ENCODE measurements around the gene HECTD4. TPM values are rescaled to one million over a fixed set of nuclear protein-coding genes. Genes with fewer than 3 reads are reported as not detected.

HECTD4 gene
- total RNA-seq, 1 donor = 37.1 TPM

DNA sequence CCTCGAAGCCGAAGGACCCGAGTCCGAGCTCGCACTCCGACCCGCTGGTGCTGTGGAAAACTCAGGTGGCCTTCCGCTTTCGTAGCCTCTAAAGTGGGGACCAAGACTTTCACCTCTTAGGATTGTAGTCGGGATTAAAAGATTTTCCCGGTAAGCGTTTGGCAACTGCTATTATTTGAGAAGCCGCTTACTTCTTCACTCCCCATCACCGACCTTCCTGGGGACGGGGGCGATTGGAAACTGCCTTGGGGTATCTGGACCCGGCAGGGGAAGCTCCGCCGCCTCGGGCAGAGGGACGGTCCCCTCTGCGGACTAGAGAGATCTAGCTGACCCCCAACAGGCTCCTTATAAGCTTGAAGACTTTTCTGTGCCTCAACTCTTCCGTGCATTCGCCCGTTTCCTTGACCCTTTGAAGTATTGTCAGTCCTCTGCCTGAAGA is 256.2 kb downstream of the HECTD4 start:
- H3K4me3 ChIP-seq (ENCODE audit: low read depth, low read length) = peak overlapping the region; percentile 98
- DNase-seq (ENCODE audit: low read depth) = no peak
- TF ChIP-seq, protein P1, sequence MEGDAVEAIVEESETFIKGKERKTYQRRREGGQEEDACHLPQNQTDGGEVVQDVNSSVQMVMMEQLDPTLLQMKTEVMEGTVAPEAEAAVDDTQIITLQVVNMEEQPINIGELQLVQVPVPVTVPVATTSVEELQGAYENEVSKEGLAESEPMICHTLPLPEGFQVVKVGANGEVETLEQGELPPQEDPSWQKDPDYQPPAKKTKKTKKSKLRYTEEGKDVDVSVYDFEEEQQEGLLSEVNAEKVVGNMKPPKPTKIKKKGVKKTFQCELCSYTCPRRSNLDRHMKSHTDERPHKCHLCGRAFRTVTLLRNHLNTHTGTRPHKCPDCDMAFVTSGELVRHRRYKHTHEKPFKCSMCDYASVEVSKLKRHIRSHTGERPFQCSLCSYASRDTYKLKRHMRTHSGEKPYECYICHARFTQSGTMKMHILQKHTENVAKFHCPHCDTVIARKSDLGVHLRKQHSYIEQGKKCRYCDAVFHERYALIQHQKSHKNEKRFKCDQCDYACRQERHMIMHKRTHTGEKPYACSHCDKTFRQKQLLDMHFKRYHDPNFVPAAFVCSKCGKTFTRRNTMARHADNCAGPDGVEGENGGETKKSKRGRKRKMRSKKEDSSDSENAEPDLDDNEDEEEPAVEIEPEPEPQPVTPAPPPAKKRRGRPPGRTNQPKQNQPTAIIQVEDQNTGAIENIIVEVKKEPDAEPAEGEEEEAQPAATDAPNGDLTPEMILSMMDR (IDR thresholded peaks at IDR 0.05; ENCODE audit: insufficient read depth, low read depth, low read length) = no peak

DNA sequence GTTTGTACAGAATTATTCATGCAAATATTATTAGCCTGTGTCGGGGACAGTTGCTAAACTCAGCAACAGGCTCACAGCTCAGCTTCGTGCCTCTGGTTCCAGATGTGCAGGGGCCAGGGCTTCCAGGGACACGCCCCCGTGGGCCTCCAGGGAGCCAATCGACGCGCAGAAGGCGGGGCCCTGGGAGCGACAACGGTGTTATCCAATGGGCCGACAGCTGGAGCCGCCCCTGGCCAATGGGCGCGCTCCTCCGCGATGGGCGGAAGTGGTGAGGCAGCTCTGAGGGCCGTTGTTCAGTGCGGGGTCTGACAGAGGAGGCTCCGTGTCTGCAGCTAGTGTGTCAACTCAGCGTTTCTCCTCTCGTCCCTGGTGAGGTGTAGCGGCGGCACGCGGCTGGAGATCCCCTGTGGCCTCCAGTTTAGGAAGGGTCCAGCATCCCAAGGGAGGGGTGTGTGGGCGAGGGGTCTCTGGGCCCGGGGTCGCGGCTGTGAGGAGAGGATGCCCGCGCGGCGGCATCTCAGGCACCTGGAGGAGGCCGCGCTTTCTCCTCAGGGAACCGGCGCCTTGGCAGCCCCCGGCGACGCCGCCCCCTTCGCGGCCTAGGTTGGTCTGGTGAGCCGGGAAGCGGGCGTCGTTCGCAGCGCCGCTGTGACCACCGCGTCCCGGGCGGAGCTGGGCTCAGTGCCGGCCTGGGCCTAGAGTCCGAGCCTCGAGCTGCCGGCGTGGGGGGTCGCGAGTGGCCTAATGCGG is 256.8 kb downstream of the HECTD4 start, which contains the start of gene TRAFD1:
Gene TRAFD1 (plus strand): TSS at position 311 of the 750 bp plus-strand sequence. CDS start 4,963 bp downstream, outside the sequence.
- TF ChIP-seq, protein P1 (IDR thresholded peaks at IDR 0.05; ENCODE audit: insufficient read depth, low read depth, low read length) = no peak
- H3K4me3 ChIP-seq (ENCODE audit: low read depth, low read length) = peak within 1 kb of the TSS; percentile 98
- DNase-seq (ENCODE audit: low read depth) = peak; percentile 98

DNA sequence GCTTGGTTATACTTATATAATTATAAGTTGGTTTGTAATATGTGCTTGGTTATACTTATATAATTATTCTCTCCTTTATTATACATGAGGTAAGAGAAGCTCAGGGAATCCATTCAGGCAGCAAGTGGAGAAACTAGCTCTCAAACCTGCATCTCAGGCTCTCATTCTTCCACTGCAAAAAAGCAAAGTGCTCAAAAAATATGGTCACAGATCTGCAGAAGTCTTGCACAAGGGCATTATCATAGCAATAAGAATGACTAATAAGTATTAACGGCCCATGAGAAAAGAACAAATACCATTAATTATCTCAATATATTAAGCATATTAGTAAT is 257.3 kb downstream of the HECTD4 start:
- H3K4me3 ChIP-seq (ENCODE audit: low read depth, low read length) = no peak overlapping the region
- no peak for DNase-seq (ENCODE audit: low read depth)
- TF ChIP-seq, protein P1 (IDR thresholded peaks at IDR 0.05; ENCODE audit: insufficient read depth, low read depth, low read length) = no peak

DNA sequence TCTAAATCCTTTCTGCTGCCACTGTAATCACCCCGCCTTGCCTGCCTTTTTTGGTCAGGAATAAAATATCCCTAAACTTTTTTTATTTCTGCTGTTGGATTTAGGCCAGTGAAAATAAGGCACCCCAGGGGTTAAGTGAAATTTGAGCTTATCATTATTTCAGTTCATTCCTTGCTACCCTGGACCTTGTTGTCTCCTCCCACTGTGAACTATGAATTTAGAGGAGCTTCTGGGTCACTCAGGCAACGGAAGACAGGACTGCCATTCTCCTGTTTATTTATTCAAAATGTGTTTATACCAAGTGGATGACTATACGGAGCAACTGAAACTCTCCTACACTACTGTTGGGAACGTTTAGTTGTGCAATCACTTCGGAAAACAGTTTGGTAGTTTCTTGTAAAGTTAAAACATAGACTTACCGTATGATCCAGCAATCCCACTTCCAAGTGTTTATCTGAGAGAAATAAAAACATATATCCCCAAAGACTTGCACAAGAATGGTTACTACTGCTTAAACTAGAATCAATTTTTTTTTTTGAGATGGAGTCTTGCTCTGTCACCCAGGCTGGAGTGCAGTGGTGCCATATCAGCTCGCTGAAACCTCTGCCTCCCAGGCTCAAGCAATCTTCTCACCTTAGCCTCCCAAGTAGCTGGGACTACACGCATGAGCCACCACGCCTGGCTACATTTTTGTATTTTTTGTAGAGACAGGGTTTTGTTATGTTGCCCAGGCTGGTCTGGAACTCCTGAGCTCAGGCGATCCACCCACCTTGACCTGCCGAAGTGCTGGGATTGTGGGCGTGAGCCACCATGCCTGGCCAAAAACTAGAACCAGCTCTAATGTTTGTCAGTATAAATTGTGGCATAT is 259.2 kb downstream of the HECTD4 start:
- DNase-seq (ENCODE audit: low read depth) = peak; percentile 96
- H3K4me3 ChIP-seq (ENCODE audit: low read depth, low read length) = peak overlapping the region; percentile 3
- TF ChIP-seq, protein P1 (IDR thresholded peaks at IDR 0.05; ENCODE audit: insufficient read depth, low read depth, low read length) = no peak

DNA sequence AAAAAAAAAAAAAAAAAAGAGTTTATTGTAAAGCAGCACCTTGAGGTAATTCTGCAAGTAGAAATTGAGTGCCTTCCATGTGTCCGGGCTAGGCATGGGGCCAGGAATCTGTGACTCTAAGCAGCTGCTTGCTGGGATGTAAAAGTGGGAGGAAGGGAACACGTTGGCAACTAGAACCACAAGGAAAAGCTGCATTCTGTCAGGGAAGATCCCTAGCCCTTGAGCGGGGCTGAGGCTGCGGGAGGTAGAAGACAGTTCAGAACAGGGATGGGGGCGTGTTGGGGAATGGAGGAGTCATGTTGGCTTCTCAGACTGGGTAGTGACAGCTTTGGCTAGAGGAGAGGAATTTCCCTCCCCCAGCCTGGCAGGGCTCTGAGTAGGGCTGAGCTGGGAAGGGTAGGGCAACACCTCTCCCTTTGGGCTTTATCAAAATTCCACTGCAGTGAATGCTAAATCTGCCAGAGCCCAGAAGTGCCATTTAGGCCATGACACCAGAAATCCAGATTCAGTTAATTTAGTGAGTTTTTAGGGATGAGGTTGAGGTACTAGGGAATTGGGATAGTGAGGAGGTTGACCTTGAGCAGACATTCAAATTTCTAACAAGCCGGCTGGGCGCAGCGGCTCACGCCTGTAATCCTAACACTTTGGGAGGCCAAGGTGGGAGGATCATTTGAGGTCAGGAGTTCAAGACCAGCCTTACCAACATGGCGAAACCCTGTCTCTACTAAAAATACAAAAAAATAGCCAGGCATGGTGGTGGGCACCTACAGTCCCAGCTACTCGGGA is 260.3 kb downstream of the HECTD4 start:
- TF ChIP-seq, protein P1 (IDR thresholded peaks at IDR 0.05; ENCODE audit: insufficient read depth, low read depth, low read length) = no peak
- no peak overlapping the region for H3K4me3 ChIP-seq (ENCODE audit: low read depth, low read length)
- DNase-seq (ENCODE audit: low read depth) = peak; percentile 91

DNA sequence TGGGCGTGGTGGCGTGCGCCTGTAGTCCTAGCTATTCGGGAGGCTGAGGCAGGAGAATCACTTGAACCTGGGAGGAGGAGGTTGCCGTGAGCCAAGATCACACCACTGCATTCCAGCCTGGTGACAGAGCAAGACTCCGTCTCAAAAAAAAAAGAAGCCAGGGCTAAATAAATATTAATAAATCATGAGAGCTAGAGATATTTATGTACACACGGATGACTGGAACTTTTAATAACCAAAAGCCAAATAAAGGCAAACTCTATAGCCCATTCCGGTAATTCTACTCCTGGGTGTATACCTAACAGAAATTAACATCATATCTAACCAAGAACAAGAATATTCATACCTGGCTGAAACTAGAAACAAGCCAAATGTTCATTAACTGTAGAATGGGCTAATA is 264.5 kb downstream of the HECTD4 start:
- no peak for DNase-seq (ENCODE audit: low read depth)
- no peak overlapping the region for H3K4me3 ChIP-seq (ENCODE audit: low read depth, low read length)

More for the DNA sequence above, 264.5 kb downstream of the HECTD4 start:
- TF ChIP-seq, protein P1 (IDR thresholded peaks at IDR 0.05; ENCODE audit: insufficient read depth, low read depth, low read length) = no peak

Data from fibroblast of villous mesenchyme (primary cell).